HG03097 (cell line): ENCODE results near the gene CRB1.

ENCODE experiments used
- ATAC-seq: cut with Tn5 transposase; IDR thresholded peaks from one replicate; pipeline ENCODE4 v1.9.1; 2021; ENCODE audit not compliant: unreplicated experiment, low FRiP score

Gene CRB1

GRCh38 chr1:197268012-197268411 is at the start of gene CRB1:
Gene CRB1 (plus strand): TSS chr1:197268252. CDS start chr1:197268413, 161 bp downstream.
- no peak for ATAC-seq

DNA sequence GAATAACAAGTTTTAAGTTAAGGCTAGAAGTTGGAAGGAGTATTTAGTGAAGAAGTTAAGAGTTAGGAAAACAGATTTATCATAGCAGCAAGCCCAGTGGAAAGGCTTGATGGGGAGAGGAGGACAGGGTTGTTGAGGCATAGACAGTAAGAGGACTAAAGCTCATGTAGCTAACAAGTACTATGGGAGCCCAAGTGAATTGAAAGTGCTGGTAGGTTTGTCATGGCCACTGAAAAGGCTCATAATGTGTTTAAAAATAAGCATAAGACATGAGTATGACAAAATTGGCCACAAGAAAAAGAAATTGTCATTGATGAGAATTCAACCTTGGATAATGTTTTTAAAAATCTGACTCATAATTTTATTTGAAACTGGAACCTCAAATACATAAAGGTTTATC is 49.2 kb upstream of the CRB1 start:
- no peak for ATAC-seq

GRCh38 chr1:197222025-197222685 is 45.9 kb upstream of the CRB1 start:
- no peak for ATAC-seq

DNA sequence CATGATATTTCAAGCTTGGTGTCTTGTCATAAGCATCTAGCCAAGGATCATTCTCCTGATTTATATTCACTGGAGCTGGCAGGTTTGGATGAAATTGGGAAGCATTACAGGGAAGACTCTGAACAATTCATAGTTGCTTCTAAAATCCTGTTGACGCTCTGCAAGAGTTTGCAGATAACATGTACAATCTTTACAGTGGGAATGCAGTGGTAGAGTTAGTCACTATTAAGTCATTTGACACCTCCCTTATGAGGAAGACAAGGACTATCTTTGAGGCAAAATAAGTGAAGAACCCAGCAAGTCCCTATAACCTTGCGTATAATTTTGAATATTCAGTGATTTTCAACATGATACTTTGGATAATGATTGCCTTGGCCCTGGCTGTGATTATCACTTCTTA is 45.3 kb upstream of the CRB1 start:
- ATAC-seq = no peak

DNA sequence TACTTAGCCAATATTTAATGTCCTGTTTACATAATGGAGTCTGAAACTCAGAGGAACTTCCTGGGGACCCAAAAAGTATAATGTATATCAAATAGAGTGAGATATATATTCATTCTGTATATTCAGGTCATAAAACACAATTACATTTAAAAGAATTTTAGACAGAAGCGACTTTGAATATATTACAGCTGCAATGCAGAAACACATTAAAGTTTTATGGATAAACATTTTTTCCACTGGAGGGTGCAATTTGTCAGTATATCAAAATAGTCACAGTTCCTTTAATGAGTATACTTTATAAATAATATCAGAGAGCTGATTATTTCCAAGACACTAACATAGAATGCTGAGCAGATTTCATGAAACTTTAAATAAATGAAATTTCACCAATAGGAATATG is 43.9 kb upstream of the CRB1 start:
- ATAC-seq = no peak

DNA sequence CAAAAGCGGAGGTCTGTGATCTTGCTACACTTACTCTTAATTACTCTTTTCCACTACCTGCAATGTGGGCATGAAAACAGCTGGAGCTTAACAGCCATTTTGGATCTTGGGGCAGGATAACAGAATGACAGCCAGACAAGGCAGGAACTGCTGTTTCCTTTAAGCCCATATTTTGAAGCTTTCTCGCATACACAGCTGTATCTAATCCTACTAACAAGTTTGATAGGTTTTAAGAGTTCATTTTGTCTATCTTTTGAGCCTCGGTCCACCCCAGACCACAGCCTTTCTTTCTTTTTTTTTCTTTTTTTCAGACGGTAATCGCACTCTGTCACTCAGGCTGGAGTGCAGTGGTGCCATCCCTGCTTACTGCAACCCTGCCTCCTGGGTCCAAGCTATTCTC is 42.4 kb upstream of the CRB1 start:
- no peak for ATAC-seq

- ATAC-seq = no peak
Measured at GRCh38 chr1:197234581-197234980, 33.5 kb upstream of the CRB1 start.

DNA sequence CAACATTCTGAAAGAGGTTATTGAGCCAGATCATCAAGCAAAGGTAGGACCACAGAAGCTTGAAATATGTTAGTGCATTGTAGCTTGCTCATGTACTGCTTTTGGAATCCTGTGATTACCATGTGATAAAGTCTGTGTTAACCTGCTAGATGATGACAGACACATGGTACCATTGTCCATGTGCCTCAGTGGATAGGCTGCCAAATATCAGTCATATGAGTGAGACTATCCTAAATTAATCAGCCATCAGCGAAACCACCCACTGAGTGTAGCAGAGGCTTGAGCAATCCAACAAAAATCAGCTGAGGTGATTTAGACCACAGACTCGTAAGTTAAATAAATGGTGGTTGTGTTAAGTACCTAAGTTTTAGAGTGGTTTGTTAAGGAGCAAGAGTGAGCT is 32.7 kb upstream of the CRB1 start:
- ATAC-seq = no peak

DNA sequence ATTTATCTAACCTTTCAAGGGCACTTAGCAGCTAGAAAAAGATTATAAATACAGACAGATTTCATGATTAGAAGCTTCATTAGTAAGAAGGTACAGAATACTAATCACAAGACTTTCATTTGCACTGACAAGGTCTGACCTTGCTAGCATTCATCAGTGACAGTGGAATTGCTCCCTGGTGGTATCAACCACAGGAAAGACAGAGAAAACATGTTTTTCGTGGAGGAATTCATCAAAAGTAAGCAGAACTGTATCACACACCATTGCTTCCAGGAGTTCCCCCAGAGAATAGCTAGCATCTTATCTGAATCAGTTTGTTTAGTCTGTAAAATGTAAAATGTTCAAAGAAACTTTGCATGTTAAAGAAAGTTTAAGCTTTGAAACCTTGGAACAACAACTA is 20.6 kb upstream of the CRB1 start:
- no peak for ATAC-seq

- no peak for ATAC-seq
Measured at GRCh38 chr1:197249324-197249723, 18.7 kb upstream of the CRB1 start.

GRCh38 chr1:197250616-197251015 is 17.4 kb upstream of the CRB1 start:
- no peak for ATAC-seq

DNA sequence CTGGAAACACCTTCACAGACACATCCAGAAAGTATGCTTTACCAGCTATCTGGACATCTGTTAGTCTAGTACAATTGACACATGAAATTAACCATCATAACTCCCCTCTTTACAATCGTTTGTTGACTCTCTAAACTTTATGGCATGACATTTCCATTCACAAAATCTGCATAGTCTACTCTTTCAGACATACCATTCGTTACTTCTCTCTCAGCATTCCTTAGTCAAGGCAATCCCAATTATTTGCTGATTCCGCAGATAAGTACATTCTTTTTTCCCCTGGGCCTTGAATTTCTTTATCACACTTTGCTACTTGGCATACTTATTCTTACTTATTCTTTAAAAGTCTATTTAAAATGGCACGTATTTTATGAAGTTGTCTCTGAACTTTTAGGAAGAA is 15.1 kb upstream of the CRB1 start:
- no peak for ATAC-seq

GRCh38 chr1:197254866-197255265 is 13.2 kb upstream of the CRB1 start:
- ATAC-seq = no peak

DNA sequence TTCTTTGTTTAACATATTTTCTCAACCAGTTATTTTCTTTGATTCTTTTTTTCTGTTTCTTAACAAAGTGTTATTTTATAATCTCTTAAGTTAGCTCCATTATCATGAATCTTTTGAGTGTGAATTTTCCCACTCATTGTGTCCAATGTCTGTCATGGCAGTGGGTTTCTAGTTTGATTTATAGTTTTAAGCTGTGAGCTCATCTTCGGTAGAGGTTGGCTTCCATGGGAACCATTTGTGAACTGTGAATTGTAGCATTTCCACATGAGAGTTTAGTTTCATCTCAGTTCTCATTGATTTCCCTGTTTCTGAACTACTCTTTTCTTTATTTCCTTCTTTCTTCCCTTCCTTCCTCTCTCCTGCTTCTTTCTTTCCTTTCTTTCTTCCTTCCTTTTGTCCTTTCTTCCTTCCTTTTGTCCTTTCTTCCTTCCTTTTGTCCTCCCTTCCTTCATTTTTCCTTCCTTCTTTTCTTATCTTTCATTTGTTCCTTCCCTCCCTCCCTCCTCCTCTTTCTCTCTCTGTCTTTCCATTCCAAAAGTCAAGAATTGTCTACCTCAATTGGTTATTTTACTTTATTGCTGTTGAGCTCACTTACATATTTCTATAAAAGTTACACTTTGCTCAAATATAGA is 3.0 kb upstream of the CRB1 start:
- ATAC-seq = no peak

GRCh38 chr1:197269053-197269452 is 1.0 kb downstream of the CRB1 start:
- ATAC-seq = no peak

DNA sequence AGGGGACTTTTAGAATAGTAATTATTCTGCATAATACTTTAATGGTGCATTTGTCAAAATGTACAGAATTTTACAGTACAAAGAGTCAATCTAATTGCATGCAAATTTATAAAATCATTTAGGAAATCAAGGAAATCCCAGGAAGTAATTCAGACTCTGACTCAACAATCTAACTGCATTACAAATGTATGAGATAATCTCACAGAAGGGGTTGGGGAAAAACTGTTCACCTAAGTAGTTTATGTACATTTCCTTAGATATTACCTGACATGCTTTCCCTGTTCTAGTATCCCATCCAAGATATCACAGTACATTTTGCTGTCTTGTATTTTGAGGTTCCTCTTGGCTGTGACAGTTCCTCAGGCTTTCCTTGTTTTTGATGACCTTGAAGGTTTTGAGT is 4.7 kb downstream of the CRB1 start:
- no peak for ATAC-seq

GRCh38 chr1:197277166-197277565 is 9.1 kb downstream of the CRB1 start:
- ATAC-seq = no peak

DNA sequence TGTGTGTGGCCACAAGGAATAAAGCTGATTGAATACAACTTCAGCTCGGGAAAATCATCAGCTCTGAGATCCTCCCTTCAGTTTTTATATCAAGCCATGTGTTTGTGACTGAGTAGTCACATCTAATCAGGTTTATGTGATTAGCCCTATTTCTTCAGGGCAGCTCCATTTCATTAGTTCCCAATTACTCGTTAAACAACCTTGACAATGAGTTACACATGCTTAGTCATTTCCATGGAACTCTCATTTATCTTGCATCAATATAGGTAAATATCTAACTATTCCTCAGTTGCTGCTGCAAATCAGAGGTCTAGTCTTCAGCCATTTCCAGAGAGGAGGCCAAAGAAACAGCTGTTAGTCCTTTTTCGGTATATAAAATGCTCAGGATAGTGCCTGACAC is 16.3 kb downstream of the CRB1 start:
- ATAC-seq = no peak

DNA sequence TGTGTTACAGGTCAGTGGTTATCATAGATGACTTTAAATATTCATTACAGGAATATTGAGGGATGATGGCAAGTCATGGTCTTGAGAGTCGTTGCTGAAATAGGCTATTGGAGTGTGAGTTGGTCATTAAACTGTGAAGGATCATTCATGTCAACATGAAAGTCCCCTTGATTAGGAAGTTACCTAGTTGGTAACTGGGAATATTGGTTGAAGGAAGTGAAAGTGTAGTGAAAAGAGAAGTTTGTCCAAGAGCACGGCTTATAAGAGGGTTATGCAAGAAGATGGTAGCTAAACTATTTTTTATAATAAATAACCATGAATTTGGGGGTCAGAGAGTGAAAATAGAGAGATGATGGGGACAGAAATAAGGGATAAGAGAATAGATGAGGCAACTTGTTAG is 16.9 kb downstream of the CRB1 start:
- ATAC-seq = no peak

DNA sequence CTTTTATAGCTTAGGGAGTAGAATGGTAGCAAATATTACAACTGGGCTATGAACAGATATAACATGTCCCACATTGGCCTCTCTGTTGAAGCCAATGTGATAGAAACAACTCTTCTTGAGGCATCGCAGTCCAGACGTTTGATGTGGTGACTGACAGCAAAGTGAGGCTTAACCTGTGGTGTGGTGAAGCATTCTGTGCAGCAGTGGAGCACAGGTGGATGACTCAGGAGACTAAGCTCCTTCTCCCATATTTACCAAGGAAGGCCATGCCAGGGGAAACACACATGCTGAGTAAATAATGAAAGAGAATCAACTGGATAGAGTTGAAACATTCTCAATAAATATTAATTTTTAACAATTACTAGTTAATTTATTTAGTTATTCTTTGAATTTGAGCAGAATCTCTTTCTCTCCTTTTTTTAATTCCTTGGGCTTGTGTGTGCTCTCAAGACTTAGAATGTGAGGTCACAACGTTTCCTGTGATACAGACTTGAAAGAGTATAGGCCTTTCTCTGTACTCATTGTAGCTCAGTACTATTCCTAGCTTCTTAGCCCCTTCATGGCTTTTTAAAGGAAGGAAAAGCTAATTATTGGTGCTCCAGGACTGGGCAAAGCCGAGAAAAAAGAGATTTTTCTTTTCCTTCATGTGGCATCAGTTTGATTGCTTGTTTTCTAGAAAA is 17.6 kb downstream of the CRB1 start:
- ATAC-seq = no peak

GRCh38 chr1:197286634-197287033 is 18.6 kb downstream of the CRB1 start:
- ATAC-seq = no peak

GRCh38 chr1:197287863-197288262 is 19.8 kb downstream of the CRB1 start:
- no peak for ATAC-seq
